MG63 (cell line): Measurements from ENCODE around the gene C15orf62. TPM values are rescaled to one million over a fixed set of nuclear protein-coding genes. Genes with fewer than 3 reads are reported as not detected.

Source experiments
- DNase-seq: peaks from one replicate; pipeline ENCODE4 v3.0.0-alpha.2; 2020
- H3K27me3 ChIP-seq: fragments of 250-450 bp; sonication (Bioruptor Pico); 2 replicates; pipeline ENCODE4 v1.5.1; 2020; ENCODE audit warnings: mild to moderate bottlenecking, moderate library complexity
- H3K36me3 ChIP-seq: fragments of 250-450 bp; sonication (Bioruptor Pico); 2 replicates; pipeline ENCODE4 v1.5.1; 2020; ENCODE audit warnings: mild to moderate bottlenecking, moderate library complexity
- H3K4me3 ChIP-seq: fragments of 250-450 bp; sonication (Bioruptor Pico); 2 replicates; pipeline ENCODE4 v1.5.1; 2020; ENCODE audit warnings: mild to moderate bottlenecking, moderate library complexity
- H3K9me3 ChIP-seq: fragments of 250-450 bp; sonication (Bioruptor Pico); 2 replicates; pipeline ENCODE4 v1.5.1; 2020; ENCODE audit warnings: mild to moderate bottlenecking, moderate library complexity
- total RNA-seq: library from RNA; depleted of rRNA; stranded (reverse); fragments of >200 nt; shearing (Covaris generic); gene quantifications from 2 replicates; pipeline ENCODE4 v1.2.3, GENCODE V29; 2014; ENCODE audit warnings: low replicate concordance; rRNA removed

C15orf62 gene
- not detected in 2 replicates for total RNA-seq

GRCh38 chr15:40769274-40770146 lies at the start of gene C15orf62:
Gene C15orf62 (plus strand): TSS chr15:40769980. CDS start chr15:40770496, 516 bp downstream.
- no peaks in the 10 kb centered on the region for H3K9me3 ChIP-seq
- no peaks in the 10 kb centered on the region for H3K27me3 ChIP-seq
- DNase-seq = peak; percentile 88
- peaks cover 17% of the 10 kb centered on the region for H3K36me3 ChIP-seq
- H3K4me3 ChIP-seq = no peak within 1 kb of the TSS

- H3K4me3 ChIP-seq = no peak overlapping the region
- no peak for DNase-seq
- peaks cover 24% of the 10 kb centered on the region for H3K36me3 ChIP-seq
- no peaks in the 10 kb centered on the region for H3K9me3 ChIP-seq
- no peaks in the 10 kb centered on the region for H3K27me3 ChIP-seq
Measured at GRCh38 chr15:40721701-40722100, 48.1 kb upstream of the C15orf62 start.

- DNase-seq = no peak
- no peaks in the 10 kb centered on the region for H3K27me3 ChIP-seq
- peaks cover 24% of the 10 kb centered on the region for H3K36me3 ChIP-seq
- H3K4me3 ChIP-seq = no peak overlapping the region
- no peaks in the 10 kb centered on the region for H3K9me3 ChIP-seq
Measured at GRCh38 chr15:40722354-40722753, 47.4 kb upstream of the C15orf62 start.

- H3K27me3 ChIP-seq = no peaks in the 10 kb centered on the region
- H3K4me3 ChIP-seq = no peak overlapping the region
- H3K9me3 ChIP-seq = no peaks in the 10 kb centered on the region
- DNase-seq = no peak
- peaks cover 24% of the 10 kb centered on the region for H3K36me3 ChIP-seq
Measured at GRCh38 chr15:40722934-40723333, 46.8 kb upstream of the C15orf62 start.

- DNase-seq = no peak
- no peaks in the 10 kb centered on the region for H3K27me3 ChIP-seq
- no peak overlapping the region for H3K4me3 ChIP-seq
- no peaks in the 10 kb centered on the region for H3K9me3 ChIP-seq
- peaks cover 26% of the 10 kb centered on the region for H3K36me3 ChIP-seq
Measured at GRCh38 chr15:40723919-40724318, 45.9 kb upstream of the C15orf62 start.

- peak; percentile 22 for DNase-seq
- no peaks in the 10 kb centered on the region for H3K27me3 ChIP-seq
- no peaks in the 10 kb centered on the region for H3K9me3 ChIP-seq
- H3K36me3 ChIP-seq = peaks cover 51% of the 10 kb centered on the region
- no peak overlapping the region for H3K4me3 ChIP-seq
Measured at GRCh38 chr15:40731034-40731433, 38.7 kb upstream of the C15orf62 start.

GRCh38 chr15:40736575-40736974 lies 33.2 kb upstream of the C15orf62 start:
- no peak for DNase-seq
- Histone ChIP-seq H3K9me3 (no peaks in the 10 kb centered on the region), H3K4me3 (no peak overlapping the region), H3K36me3 (peaks cover 55% of the 10 kb centered on the region), H3K27me3 (no peaks in the 10 kb centered on the region)

GRCh38 chr15:40737048-40737447 lies 32.7 kb upstream of the C15orf62 start:
- DNase-seq = no peak
- H3K9me3 ChIP-seq = no peaks in the 10 kb centered on the region
- H3K27me3 ChIP-seq = no peaks in the 10 kb centered on the region
- no peak overlapping the region for H3K4me3 ChIP-seq
- H3K36me3 ChIP-seq = peaks cover 54% of the 10 kb centered on the region

- no peaks in the 10 kb centered on the region for H3K27me3 ChIP-seq
- DNase-seq = no peak
- no peaks in the 10 kb centered on the region for H3K9me3 ChIP-seq
- H3K36me3 ChIP-seq = peaks cover 54% of the 10 kb centered on the region
- H3K4me3 ChIP-seq = no peak overlapping the region
Measured at GRCh38 chr15:40739047-40739446, 30.7 kb upstream of the C15orf62 start.

GRCh38 chr15:40739854-40740253 lies 29.9 kb upstream of the C15orf62 start:
- H3K36me3 ChIP-seq = peaks cover 55% of the 10 kb centered on the region
- no peak overlapping the region for H3K4me3 ChIP-seq
- no peak for DNase-seq
- H3K9me3 ChIP-seq = no peaks in the 10 kb centered on the region
- H3K27me3 ChIP-seq = no peaks in the 10 kb centered on the region

- DNase-seq = no peak
- Histone ChIP-seq H3K36me3 (peaks cover 36% of the 10 kb centered on the region), H3K27me3 (no peaks in the 10 kb centered on the region), H3K4me3 (no peak overlapping the region), H3K9me3 (no peaks in the 10 kb centered on the region)
Measured at GRCh38 chr15:40743485-40743901, 26.3 kb upstream of the C15orf62 start.

GRCh38 chr15:40743921-40744814 lies 25.6 kb upstream of the C15orf62 start:
- H3K27me3 ChIP-seq = no peaks in the 10 kb centered on the region
- H3K4me3 ChIP-seq = no peak overlapping the region
- no peaks in the 10 kb centered on the region for H3K9me3 ChIP-seq
- H3K36me3 ChIP-seq = peaks cover 33% of the 10 kb centered on the region
- peak; percentile 63 for DNase-seq

GRCh38 chr15:40744815-40745152 lies 25.0 kb upstream of the C15orf62 start:
- Histone ChIP-seq H3K27me3 (no peaks in the 10 kb centered on the region), H3K36me3 (peaks cover 32% of the 10 kb centered on the region), H3K4me3 (no peak overlapping the region), H3K9me3 (no peaks in the 10 kb centered on the region)
- DNase-seq = no peak

- Histone ChIP-seq H3K4me3 (no peak overlapping the region), H3K36me3 (peaks cover 46% of the 10 kb centered on the region), H3K27me3 (no peaks in the 10 kb centered on the region), H3K9me3 (no peaks in the 10 kb centered on the region)
- peak; percentile 26 for DNase-seq
Measured at GRCh38 chr15:40746916-40747418, 22.8 kb upstream of the C15orf62 start.

- DNase-seq = peak; percentile 43
- Histone ChIP-seq H3K4me3 (no peak overlapping the region), H3K9me3 (no peaks in the 10 kb centered on the region), H3K27me3 (no peaks in the 10 kb centered on the region), H3K36me3 (peaks cover 41% of the 10 kb centered on the region)
Measured at GRCh38 chr15:40747685-40748631, 21.8 kb upstream of the C15orf62 start.

GRCh38 chr15:40749151-40749630 lies 20.6 kb upstream of the C15orf62 start:
- no peaks in the 10 kb centered on the region for H3K9me3 ChIP-seq
- H3K36me3 ChIP-seq = peaks cover 32% of the 10 kb centered on the region
- no peaks in the 10 kb centered on the region for H3K27me3 ChIP-seq
- no peak for DNase-seq
- no peak overlapping the region for H3K4me3 ChIP-seq
